Muscle of leg (tissue), 11 donors: ENCODE results near the gene PELO. TPM values are rescaled to one million over a fixed set of nuclear protein-coding genes. Genes with fewer than 3 reads are reported as not detected.

Experiments
- DNase-seq: peaks from one replicate; pipeline ENCODE4 v3.0.0; 2013
- H3K27ac ChIP-seq: one replicate; pipeline ENCODE4 v1.5.1; 2013; ENCODE audit warnings: mild to moderate bottlenecking, low read length, control low read depth
- H3K27me3 ChIP-seq: one replicate; pipeline ENCODE4 v1.6.1; 2013; ENCODE audit warnings: low read length; ENCODE audit not compliant: control insufficient read depth, insufficient read depth
- H3K36me3 ChIP-seq: one replicate; pipeline ENCODE4 v1.6.1; 2013; ENCODE audit warnings: low read length; ENCODE audit not compliant: control insufficient read depth, insufficient read depth
- H3K4me1 ChIP-seq: one replicate; pipeline ENCODE4 v1.6.1; 2013; ENCODE audit warnings: low read length; ENCODE audit not compliant: control insufficient read depth, insufficient read depth
- H3K4me3 ChIP-seq: one replicate; pipeline ENCODE4 v1.5.1; 2013; ENCODE audit warnings: low read length, control low read depth
- H3K9me3 ChIP-seq: replicated peaks from 2 replicates; pipeline ENCODE4 v1.6.1; 2013; ENCODE audit warnings: low read depth, low read length; ENCODE audit not compliant: control insufficient read depth
- WGBS: methylation state at CpG from one replicate; pipeline ENCODE4 v1.1.5; 2013; ENCODE audit warnings: missing lambda C conversion rate; ENCODE audit not compliant: insufficient coverage; 5-methylcytosine and 5-hydroxymethylcytosine counted together
- polyA plus RNA-seq, 8 donors: library from polyadenylated mRNA; unstranded; fragments of 120-200 nt; gene quantifications; one replicate each; pipeline versions ENCODE4 v1.2.1 to v1.2.3, GENCODE V29; 2013; ENCODE audit warnings: inconsistent platforms in 1 of 8, low replicate concordance in 1 of 8; ENCODE audit not compliant: insufficient read length in 8 of 8, insufficient read depth in 1 of 8
- total RNA-seq: library from RNA; stranded (reverse); fragments of 120-200 nt; gene quantifications from one replicate; pipeline ENCODE4 v1.2.4, GENCODE V29; 2013

PELO gene
- total and polyA plus RNA-seq, 9 donors = 11.5 to 17.9 (median 15.0) TPM

GRCh38 chr5:52799358-52799982 is 11.8 kb downstream of the PELO start:
- Histone ChIP-seq H3K4me3 (peak overlapping the region; percentile 81), H3K36me3 (peaks cover 11% of the 10 kb centered on the region), H3K4me1 (peaks cover 20% of the 10 kb centered on the region), H3K9me3 (no peaks in the 10 kb centered on the region), H3K27ac (peak overlapping the region; percentile 98), H3K27me3 (no peaks in the 10 kb centered on the region)
- DNase-seq = peak; percentile 91
- WGBS = 0% methylated on average over 16 of the region's 19 CpGs

GRCh38 chr5:52799983-52800393 is 12.3 kb downstream of the PELO start:
- peak; percentile 98 for DNase-seq
- H3K4me1 ChIP-seq = peaks cover 20% of the 10 kb centered on the region
- peak overlapping the region; percentile 98 for H3K27ac ChIP-seq
- no peaks in the 10 kb centered on the region for H3K9me3 ChIP-seq
- peaks cover 11% of the 10 kb centered on the region for H3K36me3 ChIP-seq
- H3K4me3 ChIP-seq = peak overlapping the region; percentile 81
- no peaks in the 10 kb centered on the region for H3K27me3 ChIP-seq
- WGBS = under 1% methylated on average over 15 of the region's 34 CpGs

GRCh38 chr5:52800394-52801213 is 12.9 kb downstream of the PELO start:
- peak; percentile 77 for DNase-seq
- WGBS = 1% methylated on average over 21 of the region's 31 CpGs
- Histone ChIP-seq H3K27ac (peak overlapping the region; percentile 98), H3K4me3 (peak overlapping the region; percentile 81), H3K27me3 (no peaks in the 10 kb centered on the region), H3K4me1 (peaks cover 20% of the 10 kb centered on the region), H3K9me3 (no peaks in the 10 kb centered on the region), H3K36me3 (peaks cover 11% of the 10 kb centered on the region)

- peak; percentile 24 for DNase-seq
- H3K4me1 ChIP-seq = peaks cover 20% of the 10 kb centered on the region
- peak overlapping the region; percentile 81 for H3K4me3 ChIP-seq
- H3K36me3 ChIP-seq = peaks cover 11% of the 10 kb centered on the region
- peak overlapping the region; percentile 98 for H3K27ac ChIP-seq
- WGBS = 40% methylated on average over 7 of the region's 8 CpGs
- no peaks in the 10 kb centered on the region for H3K27me3 ChIP-seq
- H3K9me3 ChIP-seq = no peaks in the 10 kb centered on the region
Observed at GRCh38 chr5:52801329-52801728, 13.6 kb downstream of the PELO start.

GRCh38 chr5:52802272-52802973 is 14.7 kb downstream of the PELO start:
- no peak overlapping the region for H3K27ac ChIP-seq
- peaks cover 11% of the 10 kb centered on the region for H3K36me3 ChIP-seq
- WGBS = no CpG with 5 or more reads among the region's 2 CpGs
- no peaks in the 10 kb centered on the region for H3K9me3 ChIP-seq
- no peaks in the 10 kb centered on the region for H3K27me3 ChIP-seq
- DNase-seq = no peak
- peaks cover 20% of the 10 kb centered on the region for H3K4me1 ChIP-seq
- H3K4me3 ChIP-seq = peak overlapping the region; percentile 81

- no peak for DNase-seq
- no peaks in the 10 kb centered on the region for H3K9me3 ChIP-seq
- no CpG with 5 or more reads among the region's 6 CpGs for WGBS
- H3K4me3 ChIP-seq = peak overlapping the region; percentile 9
- no peaks in the 10 kb centered on the region for H3K27me3 ChIP-seq
- H3K27ac ChIP-seq = no peak overlapping the region
- H3K36me3 ChIP-seq = peaks cover 11% of the 10 kb centered on the region
- H3K4me1 ChIP-seq = peaks cover 20% of the 10 kb centered on the region
Observed at GRCh38 chr5:52802974-52803336, 15.2 kb downstream of the PELO start.

- Histone ChIP-seq H3K4me3 (no peak overlapping the region), H3K4me1 (peaks cover 13% of the 10 kb centered on the region)
- WGBS = no CpG with 5 or more reads among the region's 2 CpGs
Observed at GRCh38 chr5:52804387-52804791, 16.7 kb downstream of the PELO start.

GRCh38 chr5:52804981-52805380 is 17.3 kb downstream of the PELO start:
- peaks cover 11% of the 10 kb centered on the region for H3K4me1 ChIP-seq
- no CpG with 5 or more reads among the region's 2 CpGs for WGBS
- no peaks in the 10 kb centered on the region for H3K9me3 ChIP-seq
- H3K36me3 ChIP-seq = peaks cover 11% of the 10 kb centered on the region
- H3K27ac ChIP-seq = no peak overlapping the region
- H3K4me3 ChIP-seq = no peak overlapping the region
- H3K27me3 ChIP-seq = no peaks in the 10 kb centered on the region
- no peak for DNase-seq

More at GRCh38 chr5:52804387-52804791, 16.7 kb downstream of the PELO start:
- H3K27me3 ChIP-seq = no peaks in the 10 kb centered on the region
- H3K9me3 ChIP-seq = no peaks in the 10 kb centered on the region
- peaks cover 11% of the 10 kb centered on the region for H3K36me3 ChIP-seq
- no peak for DNase-seq
- no peak overlapping the region for H3K27ac ChIP-seq

GRCh38 chr5:52805615-52806014 is 17.9 kb downstream of the PELO start:
- no peaks in the 10 kb centered on the region for H3K27me3 ChIP-seq
- 90% methylated on average over 1 of the region's 2 CpGs for WGBS
- DNase-seq = no peak
- no peaks in the 10 kb centered on the region for H3K9me3 ChIP-seq
- no peak overlapping the region for H3K27ac ChIP-seq
- peaks cover 11% of the 10 kb centered on the region for H3K36me3 ChIP-seq
- H3K4me3 ChIP-seq = no peak overlapping the region
- peaks cover 10% of the 10 kb centered on the region for H3K4me1 ChIP-seq

- Histone ChIP-seq H3K4me3 (no peak overlapping the region), H3K4me1 (peaks cover 3% of the 10 kb centered on the region), H3K36me3 (peaks cover 6% of the 10 kb centered on the region), H3K27ac (no peak overlapping the region), H3K27me3 (no peaks in the 10 kb centered on the region), H3K9me3 (no peaks in the 10 kb centered on the region)
- DNase-seq = no peak
Observed at GRCh38 chr5:52807037-52807436, 19.3 kb downstream of the PELO start.
